Inflammatory macrophage treated with lipopolysaccharide for 1 hour (primary cell): Measurements from ENCODE around the gene RCE1.

Experiments used
- DNase-seq, 2 donors: peaks; one replicate each; pipeline ENCODE4 v3.0.0-alpha.2; 2020 to 2022

RCE1 gene

GRCh38 chr11:66891851-66892660 is 48.8 kb downstream of the RCE1 start:
- peak in 1 of 2 donors; percentile 33 for DNase-seq

GRCh38 chr11:66892911-66893310 is 49.7 kb downstream of the RCE1 start:
- peak in 1 of 2 donors; percentile 31 for DNase-seq

- DNase-seq, result no peak
These were observed 50.9 kb downstream of the RCE1 start for GRCh38 chr11:66894141-66894540.
